ENCODE data around the gene SETD4. TPM values are rescaled to one million over a fixed set of nuclear protein-coding genes. Genes with fewer than 3 reads are reported as not detected.

The SETD4 gene
- total RNA-seq, 2 experiments from 2014 or later = 15.5 to 17.4 TPM

- POLR2A ChIA-PET = interaction anchor here (1.2 kb wide), 1 partner anchor 11 kb away, joined by 4 read pairs; no protein-coding TSS in a partner anchor
- peaks cover 45% of the 10 kb centered on the region for H3K4me1 Mint-ChIP-seq
- CTCF ChIA-PET = no interaction called here
- DNase-seq = no peak
- no peaks in the 10 kb centered on the region for H3K27me3 Mint-ChIP-seq
- H3K4me3 Mint-ChIP-seq = no peak overlapping the region
- H3K27ac Mint-ChIP-seq = no peak overlapping the region
- no peaks in the 10 kb centered on the region for H3K9me3 Mint-ChIP-seq
- peaks cover 65% of the 10 kb centered on the region for H3K36me3 Mint-ChIP-seq (ENCODE audit: low read depth)
These were observed 4.8 kb downstream of the SETD4 start for GRCh38 chr21:36055551-36055950.

GRCh38 chr21:36053715-36054062 lies 6.6 kb downstream of the SETD4 start:
- peaks cover 33% of the 10 kb centered on the region for H3K4me1 Mint-ChIP-seq
- H3K9me3 Mint-ChIP-seq = peaks cover 3% of the 10 kb centered on the region
- CTCF ChIA-PET = interaction anchor here (1.1 kb wide), 2 partner anchors 26 to 60 kb away, joined by 3 read pairs; no protein-coding TSS in a partner anchor
- DNase-seq = no peak
- H3K27me3 Mint-ChIP-seq = no peaks in the 10 kb centered on the region
- H3K4me3 Mint-ChIP-seq = no peak overlapping the region
- no peak overlapping the region for H3K27ac Mint-ChIP-seq
- POLR2A ChIA-PET = interaction anchor here (1.7 kb wide), 1 partner anchor 16 kb away, joined by 5 read pairs; the partner anchor contains the start of gene CBR1
- H3K36me3 Mint-ChIP-seq (ENCODE audit: low read depth) = peaks cover 75% of the 10 kb centered on the region

- Mint-ChIP-seq H3K9me3 (peaks cover 3% of the 10 kb centered on the region), H3K27me3 (no peaks in the 10 kb centered on the region), H3K4me3 (no peak overlapping the region), H3K4me1 (peaks cover 27% of the 10 kb centered on the region), H3K27ac (no peak overlapping the region), H3K36me3 (ENCODE audit: low read depth) (peaks cover 73% of the 10 kb centered on the region)
- POLR2A ChIA-PET = no interaction called here
- DNase-seq = no peak
- CTCF ChIA-PET = interaction anchor here (0.7 to 1.1 kb wide), 2 partner anchors 60 kb away, joined by 3 read pairs; no protein-coding TSS in a partner anchor
These were observed 7.2 kb downstream of the SETD4 start for GRCh38 chr21:36052860-36053714.

GRCh38 chr21:36048357-36048756 lies 12.0 kb downstream of the SETD4 start:
- Mint-ChIP-seq H3K4me3 (no peak overlapping the region), H3K27ac (no peak overlapping the region), H3K27me3 (no peaks in the 10 kb centered on the region), H3K4me1 (peaks cover 5% of the 10 kb centered on the region), H3K36me3 (ENCODE audit: low read depth) (peaks cover 66% of the 10 kb centered on the region), H3K9me3 (peaks cover 3% of the 10 kb centered on the region)
- ChIA-PET POLR2A (no interaction called here), CTCF (no interaction called here)
- DNase-seq = no peak

- Mint-ChIP-seq H3K4me1 (no peaks in the 10 kb centered on the region), H3K27me3 (no peaks in the 10 kb centered on the region), H3K9me3 (peaks cover 3% of the 10 kb centered on the region), H3K36me3 (ENCODE audit: low read depth) (peaks cover 68% of the 10 kb centered on the region), H3K27ac (no peak overlapping the region), H3K4me3 (no peak overlapping the region)
- ChIA-PET POLR2A (no interaction called here), CTCF (no interaction called here)
- DNase-seq = no peak
These were observed 13.2 kb downstream of the SETD4 start for GRCh38 chr21:36047139-36047538.

GRCh38 chr21:36045993-36046392 lies 14.3 kb downstream of the SETD4 start:
- H3K27ac Mint-ChIP-seq = no peak overlapping the region
- no peaks in the 10 kb centered on the region for H3K4me1 Mint-ChIP-seq

GRCh38 chr21:36044056-36044455 lies 16.3 kb downstream of the SETD4 start:
- H3K27ac Mint-ChIP-seq = no peak overlapping the region
- no peak overlapping the region for H3K4me3 Mint-ChIP-seq
- H3K36me3 Mint-ChIP-seq (ENCODE audit: low read depth) = peaks cover 63% of the 10 kb centered on the region
- no peaks in the 10 kb centered on the region for H3K9me3 Mint-ChIP-seq
- H3K27me3 Mint-ChIP-seq = no peaks in the 10 kb centered on the region
- ChIA-PET POLR2A (interaction anchor here (1.8 kb wide), 1 partner anchor 11 kb away, joined by 4 read pairs; no protein-coding TSS in a partner anchor), CTCF (interaction anchor here (1.2 kb wide), 1 partner anchor 16 kb away, joined by 3 read pairs; the partner anchor contains the start of gene SETD4)
- no peak for DNase-seq
- no peaks in the 10 kb centered on the region for H3K4me1 Mint-ChIP-seq

More at GRCh38 chr21:36045993-36046392, 14.3 kb downstream of the SETD4 start:
- H3K36me3 Mint-ChIP-seq (ENCODE audit: low read depth) = peaks cover 71% of the 10 kb centered on the region
- H3K27me3 Mint-ChIP-seq = no peaks in the 10 kb centered on the region
- CTCF ChIA-PET = no interaction called here
- no peak overlapping the region for H3K4me3 Mint-ChIP-seq
- no peak for DNase-seq
- POLR2A ChIA-PET = interaction anchor here (1.8 kb wide), 1 partner anchor 9 kb away, joined by 4 read pairs; no protein-coding TSS in a partner anchor
- peaks cover 3% of the 10 kb centered on the region for H3K9me3 Mint-ChIP-seq

GRCh38 chr21:36041910-36042309 lies 18.4 kb downstream of the SETD4 start:
- ChIA-PET CTCF (interaction anchor here (0.6 to 1.4 kb wide), 3 partner anchors 14 to 71 kb away, joined by 3 to 4 read pairs (median 4); no protein-coding TSS in a partner anchor), POLR2A (no interaction called here)
- peaks cover 2% of the 10 kb centered on the region for H3K4me1 Mint-ChIP-seq
- no peaks in the 10 kb centered on the region for H3K9me3 Mint-ChIP-seq
- no peak for DNase-seq
- peaks cover 56% of the 10 kb centered on the region for H3K36me3 Mint-ChIP-seq (ENCODE audit: low read depth)
- no peak overlapping the region for H3K4me3 Mint-ChIP-seq
- H3K27ac Mint-ChIP-seq = no peak overlapping the region
- no peaks in the 10 kb centered on the region for H3K27me3 Mint-ChIP-seq

GRCh38 chr21:36040389-36040788 lies 19.9 kb downstream of the SETD4 start:
- ChIA-PET POLR2A (no interaction called here), CTCF (interaction anchor here (0.6 to 1.5 kb wide), 2 partner anchors 11 to 924 kb away, joined by 3 to 5 read pairs; no protein-coding TSS in a partner anchor)
- no peaks in the 10 kb centered on the region for H3K9me3 Mint-ChIP-seq
- H3K4me3 Mint-ChIP-seq = no peak overlapping the region
- peaks cover 59% of the 10 kb centered on the region for H3K36me3 Mint-ChIP-seq (ENCODE audit: low read depth)
- DNase-seq = no peak
- H3K4me1 Mint-ChIP-seq = peaks cover 2% of the 10 kb centered on the region
- H3K27me3 Mint-ChIP-seq = no peaks in the 10 kb centered on the region
- no peak overlapping the region for H3K27ac Mint-ChIP-seq

GRCh38 chr21:36039861-36040260 lies 20.5 kb downstream of the SETD4 start:
- H3K27ac Mint-ChIP-seq = no peak overlapping the region
- CTCF ChIA-PET = interaction anchor here (1.5 kb wide), 1 partner anchor 11 kb away, joined by 3 read pairs; no protein-coding TSS in a partner anchor
- POLR2A ChIA-PET = no interaction called here
- H3K4me3 Mint-ChIP-seq = no peak overlapping the region
- no peaks in the 10 kb centered on the region for H3K9me3 Mint-ChIP-seq
- peaks cover 2% of the 10 kb centered on the region for H3K4me1 Mint-ChIP-seq
- H3K36me3 Mint-ChIP-seq (ENCODE audit: low read depth) = peaks cover 60% of the 10 kb centered on the region
- no peaks in the 10 kb centered on the region for H3K27me3 Mint-ChIP-seq
- no peak for DNase-seq

GRCh38 chr21:36038701-36039497 lies 21.4 kb downstream of the SETD4 start:
- Mint-ChIP-seq H3K9me3 (no peaks in the 10 kb centered on the region), H3K36me3 (ENCODE audit: low read depth) (peaks cover 51% of the 10 kb centered on the region), H3K27me3 (no peaks in the 10 kb centered on the region), H3K4me3 (no peak overlapping the region), H3K27ac (no peak overlapping the region), H3K4me1 (peaks cover 2% of the 10 kb centered on the region)
- DNase-seq = no peak
- POLR2A ChIA-PET = no interaction called here
- CTCF ChIA-PET = interaction anchor here (1.5 kb wide), 1 partner anchor 10 kb away, joined by 3 read pairs; no protein-coding TSS in a partner anchor

- no peaks in the 10 kb centered on the region for H3K9me3 Mint-ChIP-seq
- H3K4me1 Mint-ChIP-seq = peaks cover 2% of the 10 kb centered on the region
- ChIA-PET CTCF (interaction anchor here (0.9 to 1.2 kb wide), 2 partner anchors 9 to 595 kb away, joined by 3 to 4 read pairs; no protein-coding TSS in a partner anchor), POLR2A (interaction anchor here (0.8 to 1.3 kb wide), 2 partner anchors 13 to 24 kb away, joined by 3 read pairs; no protein-coding TSS in a partner anchor)
- no peaks in the 10 kb centered on the region for H3K27me3 Mint-ChIP-seq
- H3K36me3 Mint-ChIP-seq (ENCODE audit: low read depth) = peaks cover 29% of the 10 kb centered on the region
- no peak overlapping the region for H3K4me3 Mint-ChIP-seq
- H3K27ac Mint-ChIP-seq = no peak overlapping the region
- no peak for DNase-seq
These were observed 24.9 kb downstream of the SETD4 start for GRCh38 chr21:36035381-36035791.

Measured in activated CD4-positive, alpha-beta memory T cell treated with anti-CD3 and anti-CD28 coated beads, Interleukin-2, amount 10 ng/mL, durations not matched to agents 7 days and 5 days (primary cell).